DND-41 (cell line): Measurements from ENCODE around the gene CDK12.

Experiments used
- ATAC-seq: fragments of 200-7000 bp; cut with Tn5 transposase; 3 replicates; pipeline ENCODE4 v1.9.1; 2021; ENCODE audit warnings: low read depth; ENCODE audit not compliant: insufficient read depth
- DNase-seq: peaks from one replicate; pipeline ENCODE4 v3.0.0-alpha.2; 2020
- H2AFZ ChIP-seq: 2 replicates; pipeline ENCODE4 v1.6.0; 2012; ENCODE audit warnings: low read depth, low read length
- H3K27ac ChIP-seq: 2 replicates; pipeline ENCODE4 v1.5.1; 2012; ENCODE audit warnings: low read length, inconsistent platforms
- H3K27me3 ChIP-seq: fragments of 200-600 bp; sonication (generic); 2 replicates; pipeline ENCODE4 v1.6.0; 2012; ENCODE audit warnings: low read length, mild to moderate bottlenecking, inconsistent platforms; ENCODE audit not compliant: insufficient read depth, poor library complexity
- H3K36me3 ChIP-seq: 2 replicates; pipeline ENCODE4 v1.5.1; 2012; ENCODE audit warnings: low read length, inconsistent platforms; ENCODE audit not compliant: insufficient read depth
- H3K4me1 ChIP-seq: 2 replicates; pipeline ENCODE4 v1.5.1; 2012; ENCODE audit warnings: mild to moderate bottlenecking, low read length; ENCODE audit not compliant: insufficient read depth
- H3K4me2 ChIP-seq: 2 replicates; pipeline ENCODE4 v1.6.0; 2012; ENCODE audit warnings: mild to moderate bottlenecking, moderate library complexity, low read length, inconsistent platforms; ENCODE audit not compliant: insufficient read depth
- H3K4me3 ChIP-seq, 2 experiments: fragments of 200-600 bp in 1 of 2; shearing (Covaris generic) in 1 of 2; 2 replicates each; pipeline ENCODE4 v1.5.1; 2012 to 2016; ENCODE audit warnings: inconsistent platforms in 2 of 2, low read length in 2 of 2, mild to moderate bottlenecking in 2 of 2, low read depth in 1 of 2, moderate library complexity in 1 of 2
- H3K79me2 ChIP-seq: 2 replicates; pipeline ENCODE4 v1.6.0; 2012; ENCODE audit warnings: low read length, inconsistent platforms; ENCODE audit not compliant: insufficient read depth
- H3K9ac ChIP-seq: 2 replicates; pipeline ENCODE4 v1.6.0; 2012; ENCODE audit warnings: low read depth, mild to moderate bottlenecking, inconsistent platforms, low read length, moderate library complexity
- H3K9me3 ChIP-seq: 2 replicates; pipeline ENCODE4 v1.5.1; 2012; ENCODE audit warnings: low read length, moderate library complexity, mild to moderate bottlenecking, inconsistent platforms; ENCODE audit not compliant: insufficient read depth, severe bottlenecking
- H4K20me1 ChIP-seq: 2 replicates; pipeline ENCODE4 v1.6.0; 2012; ENCODE audit warnings: low read length; ENCODE audit not compliant: insufficient read depth
- EZH2 ChIP-seq: IDR thresholded peaks from 3 replicates; pipeline ENCODE4 v1.6.1; 2012; ENCODE audit warnings: borderline replicate concordance, low read depth, mild to moderate bottlenecking, moderate library complexity, low read length, inconsistent platforms; ENCODE audit not compliant: severe bottlenecking
- TF ChIP-seq, protein P1 (sequence below): IDR thresholded peaks from 2 replicates; pipeline ENCODE4 v1.5.1; 2012; ENCODE audit warnings: borderline replicate concordance, low read length, moderate library complexity, mild to moderate bottlenecking; ENCODE audit not compliant: poor library complexity, severe bottlenecking; ENCODE audit errors: extremely low read depth

The CDK12 gene

DNA sequence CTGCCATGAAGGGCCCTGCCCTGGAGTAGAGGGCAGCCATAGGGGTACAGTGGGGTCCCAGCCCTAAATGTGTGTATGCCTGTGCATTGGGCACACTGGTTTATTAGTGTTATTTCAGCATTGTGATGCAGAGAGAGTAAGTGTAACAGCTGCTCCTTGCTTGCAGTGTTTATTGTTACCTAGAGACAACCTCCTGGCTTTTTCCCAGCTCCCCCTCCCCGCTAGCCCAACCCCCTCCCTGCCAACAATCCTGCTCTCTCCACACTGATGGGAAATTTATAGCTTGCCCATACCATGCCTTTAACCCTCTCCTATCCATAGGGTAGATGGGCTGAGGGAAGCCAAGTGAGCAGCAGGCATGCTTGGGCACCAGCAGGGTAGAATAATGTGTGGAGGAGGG lies 95.1 kb downstream of the CDK12 start:
- H3K9me3 ChIP-seq = no peaks in the 10 kb centered on the region
- no peak for TF ChIP-seq EZH2
- TF ChIP-seq, protein P1, sequence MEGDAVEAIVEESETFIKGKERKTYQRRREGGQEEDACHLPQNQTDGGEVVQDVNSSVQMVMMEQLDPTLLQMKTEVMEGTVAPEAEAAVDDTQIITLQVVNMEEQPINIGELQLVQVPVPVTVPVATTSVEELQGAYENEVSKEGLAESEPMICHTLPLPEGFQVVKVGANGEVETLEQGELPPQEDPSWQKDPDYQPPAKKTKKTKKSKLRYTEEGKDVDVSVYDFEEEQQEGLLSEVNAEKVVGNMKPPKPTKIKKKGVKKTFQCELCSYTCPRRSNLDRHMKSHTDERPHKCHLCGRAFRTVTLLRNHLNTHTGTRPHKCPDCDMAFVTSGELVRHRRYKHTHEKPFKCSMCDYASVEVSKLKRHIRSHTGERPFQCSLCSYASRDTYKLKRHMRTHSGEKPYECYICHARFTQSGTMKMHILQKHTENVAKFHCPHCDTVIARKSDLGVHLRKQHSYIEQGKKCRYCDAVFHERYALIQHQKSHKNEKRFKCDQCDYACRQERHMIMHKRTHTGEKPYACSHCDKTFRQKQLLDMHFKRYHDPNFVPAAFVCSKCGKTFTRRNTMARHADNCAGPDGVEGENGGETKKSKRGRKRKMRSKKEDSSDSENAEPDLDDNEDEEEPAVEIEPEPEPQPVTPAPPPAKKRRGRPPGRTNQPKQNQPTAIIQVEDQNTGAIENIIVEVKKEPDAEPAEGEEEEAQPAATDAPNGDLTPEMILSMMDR = no peak
- H3K4me2 ChIP-seq = no peak overlapping the region
- H3K79me2 ChIP-seq = no peaks in the 10 kb centered on the region
- DNase-seq (no peak), ATAC-seq (no peak)
- no peak overlapping the region for H3K27ac ChIP-seq
- no peak overlapping the region for H3K9ac ChIP-seq
- H3K4me1 ChIP-seq = no peaks in the 10 kb centered on the region
- H3K36me3 ChIP-seq = peaks cover 23% of the 10 kb centered on the region
- H4K20me1 ChIP-seq = no peaks in the 10 kb centered on the region
- H3K4me3 ChIP-seq = no peak overlapping the region
- no peaks in the 10 kb centered on the region for H3K27me3 ChIP-seq
- no peak overlapping the region for H2AFZ ChIP-seq

DNA sequence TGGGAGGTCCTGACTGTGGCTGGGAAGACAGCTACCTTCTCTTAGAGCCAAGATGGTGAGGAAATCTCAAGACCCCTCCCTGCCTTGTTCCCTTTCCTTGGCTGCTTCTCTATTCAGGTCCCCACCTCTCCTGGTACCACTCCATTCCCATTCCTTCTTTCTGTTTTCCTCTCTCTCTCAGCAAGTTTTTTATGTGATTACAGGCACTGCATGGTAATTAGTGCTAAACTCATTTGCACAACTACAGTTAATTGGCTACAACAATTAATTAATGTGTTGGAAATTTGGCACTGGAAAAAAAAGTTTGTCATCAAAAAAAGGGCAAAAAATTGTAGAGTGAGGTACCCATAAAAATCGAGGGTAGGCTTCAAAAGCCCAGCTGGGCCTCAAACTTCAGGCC lies 101.1 kb downstream of the CDK12 start:
- no peaks in the 10 kb centered on the region for H3K9me3 ChIP-seq
- no peak overlapping the region for H2AFZ ChIP-seq
- DNase-seq = no peak
- H3K27ac ChIP-seq = no peak overlapping the region
- no peak for ATAC-seq
- H3K79me2 ChIP-seq = no peaks in the 10 kb centered on the region
- H4K20me1 ChIP-seq = no peaks in the 10 kb centered on the region
- H3K4me1 ChIP-seq = no peaks in the 10 kb centered on the region
- H3K4me2 ChIP-seq = no peak overlapping the region
- TF ChIP-seq, protein P1 = no peak
- no peak for TF ChIP-seq EZH2
- no peaks in the 10 kb centered on the region for H3K27me3 ChIP-seq
- no peak overlapping the region for H3K4me3 ChIP-seq
- H3K9ac ChIP-seq = no peak overlapping the region
- peaks cover 5% of the 10 kb centered on the region; the same call in 1 of the 2 replicates for H3K36me3 ChIP-seq

DNA sequence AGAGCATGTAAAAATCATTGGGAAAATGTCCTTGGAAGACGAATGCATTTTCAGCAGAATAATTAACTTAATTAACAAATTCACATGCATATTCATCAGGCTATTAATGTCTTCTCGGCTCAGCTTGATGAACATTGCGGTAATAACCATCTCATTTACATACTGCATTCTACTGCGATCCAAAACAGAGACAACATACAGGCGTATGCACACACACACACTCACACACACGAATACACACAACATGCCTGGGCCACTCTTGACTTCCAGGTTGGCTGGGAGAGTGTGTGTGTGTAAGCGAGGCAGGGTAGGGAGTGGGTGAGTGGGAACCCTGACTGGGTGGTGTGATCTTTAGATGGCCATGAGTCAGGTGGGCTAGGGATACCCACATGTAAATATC lies 101.7 kb downstream of the CDK12 start:
- Histone ChIP-seq H3K27ac (no peak overlapping the region), H2AFZ (no peak overlapping the region), H3K27me3 (no peaks in the 10 kb centered on the region), H3K36me3 (peaks cover 10% of the 10 kb centered on the region; the same call in 1 of the 2 replicates), H3K9me3 (no peaks in the 10 kb centered on the region), H3K79me2 (no peaks in the 10 kb centered on the region), H3K4me3 (no peak overlapping the region), H3K4me2 (no peak overlapping the region), H3K9ac (no peak overlapping the region), H4K20me1 (no peaks in the 10 kb centered on the region), H3K4me1 (no peaks in the 10 kb centered on the region)
- no peak for ATAC-seq
- no peak for TF ChIP-seq EZH2
- TF ChIP-seq, protein P1 = no peak
- no peak for DNase-seq

DNA sequence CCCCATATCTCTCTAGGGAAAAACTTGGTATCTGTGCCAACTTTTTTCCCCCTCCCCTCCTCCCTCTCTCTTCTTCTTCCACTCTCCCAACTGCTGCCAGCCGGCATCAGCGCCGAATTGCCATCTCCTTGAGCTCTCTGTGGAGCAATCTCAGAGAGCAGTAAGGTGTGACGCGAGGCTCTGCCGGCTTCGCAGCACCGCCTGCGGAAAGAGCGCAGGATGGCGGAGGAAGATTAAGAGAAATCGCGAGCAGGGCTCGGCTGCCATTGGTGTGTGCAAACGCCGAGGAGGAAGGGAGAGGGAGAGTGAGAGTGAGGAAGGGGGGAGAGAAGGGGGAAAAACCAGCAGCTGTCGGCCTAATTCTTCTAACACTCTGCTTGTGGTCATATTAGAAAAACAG lies 102.2 kb downstream of the CDK12 start:
- Histone ChIP-seq H3K27ac (no peak overlapping the region), H3K27me3 (no peaks in the 10 kb centered on the region), H3K79me2 (no peaks in the 10 kb centered on the region), H3K9me3 (no peaks in the 10 kb centered on the region), H3K4me3 (no peak overlapping the region), H3K36me3 (peaks cover 15% of the 10 kb centered on the region; the same call in 1 of the 2 replicates), H3K4me1 (no peaks in the 10 kb centered on the region), H3K9ac (no peak overlapping the region), H4K20me1 (no peaks in the 10 kb centered on the region), H2AFZ (no peak overlapping the region), H3K4me2 (no peak overlapping the region)
- TF ChIP-seq EZH2 = no peak
- TF ChIP-seq, protein P1 = no peak
- no peak for ATAC-seq
- DNase-seq = no peak
